ENCODE results near the gene CCDC60.

The CCDC60 gene

DNA sequence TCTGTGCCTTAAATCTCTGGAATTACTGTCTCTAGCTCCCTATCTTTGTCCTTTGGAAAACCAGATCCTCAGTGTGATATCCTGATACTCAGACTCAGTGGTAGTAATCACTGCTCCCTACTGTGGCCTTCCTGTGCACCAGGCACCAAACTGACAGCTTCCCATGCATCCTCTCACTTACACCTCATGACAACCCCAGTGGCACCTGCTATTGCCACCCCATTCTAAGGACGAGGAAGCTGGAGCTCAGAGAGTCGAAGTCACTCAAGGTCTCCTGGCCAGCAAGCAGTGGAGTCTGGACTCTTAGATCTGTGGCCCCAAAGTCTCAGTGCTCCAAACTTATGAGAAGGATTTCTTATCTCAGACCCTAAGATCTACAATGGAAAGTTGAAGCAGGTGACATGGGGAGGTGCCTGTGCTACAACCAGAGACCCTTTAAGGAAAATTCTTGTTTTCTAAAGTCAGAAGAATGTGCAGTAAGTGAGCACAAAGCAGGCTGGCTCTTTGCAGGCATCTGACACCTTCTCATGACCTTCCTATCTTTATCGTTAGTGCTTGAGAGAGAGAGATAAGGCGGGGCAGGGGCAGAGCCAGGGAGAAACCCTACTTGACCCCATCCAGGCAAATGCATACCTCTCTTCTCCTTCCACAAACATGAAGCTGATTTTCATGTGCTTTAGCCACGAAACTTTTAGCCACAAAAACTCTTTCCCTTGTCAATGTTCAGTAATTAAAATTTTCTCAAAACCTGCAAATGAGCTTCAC, 47.1 kb downstream of the CCDC60 start:
- no peak for DNase-seq (ENCODE audit: extremely low read depth in 1 of 2, low read depth in 1 of 2)

DNA sequence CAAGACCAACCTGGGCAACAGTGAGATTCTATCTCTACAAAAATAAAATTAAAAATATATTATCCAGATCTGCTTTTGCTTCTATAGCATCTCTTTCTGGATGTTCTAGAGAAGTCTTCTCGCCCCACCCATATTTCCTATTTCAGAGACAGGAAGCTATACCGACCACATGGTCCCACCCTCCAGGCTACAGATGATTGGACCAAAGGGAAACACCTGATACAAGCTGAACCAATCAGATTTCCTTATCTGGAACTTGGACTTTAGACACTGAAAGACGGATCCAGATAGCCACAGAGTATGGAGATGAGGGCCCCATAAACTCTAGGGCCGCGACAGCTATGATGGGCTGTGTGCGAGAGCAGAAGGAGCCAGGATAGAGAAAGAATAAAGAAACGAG, 48.7 kb downstream of the CCDC60 start:
- DNase-seq (ENCODE audit: extremely low read depth in 1 of 2, low read depth in 1 of 2) = no peak

DNA sequence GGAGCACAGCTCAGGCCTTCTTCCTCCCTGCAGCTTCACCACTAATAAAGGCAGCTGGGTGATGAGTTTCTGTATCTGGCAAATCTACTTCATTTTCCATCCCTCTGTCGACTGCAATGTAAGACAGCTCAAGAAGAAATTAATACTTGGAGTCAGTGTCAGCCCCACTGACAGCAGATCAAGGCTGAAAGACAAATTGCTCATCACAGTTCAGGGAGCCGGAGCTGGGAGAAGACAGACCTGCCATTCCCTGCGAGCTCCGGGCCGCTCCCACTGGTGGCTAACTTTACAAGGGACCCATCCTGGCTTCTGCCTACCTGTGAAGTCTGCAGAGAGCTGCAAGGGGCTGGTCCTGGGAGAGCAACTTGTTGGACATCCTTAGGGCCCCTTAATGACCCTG, 49.8 kb downstream of the CCDC60 start:
- DNase-seq (ENCODE audit: extremely low read depth in 1 of 2, low read depth in 1 of 2) = no peak

DNA sequence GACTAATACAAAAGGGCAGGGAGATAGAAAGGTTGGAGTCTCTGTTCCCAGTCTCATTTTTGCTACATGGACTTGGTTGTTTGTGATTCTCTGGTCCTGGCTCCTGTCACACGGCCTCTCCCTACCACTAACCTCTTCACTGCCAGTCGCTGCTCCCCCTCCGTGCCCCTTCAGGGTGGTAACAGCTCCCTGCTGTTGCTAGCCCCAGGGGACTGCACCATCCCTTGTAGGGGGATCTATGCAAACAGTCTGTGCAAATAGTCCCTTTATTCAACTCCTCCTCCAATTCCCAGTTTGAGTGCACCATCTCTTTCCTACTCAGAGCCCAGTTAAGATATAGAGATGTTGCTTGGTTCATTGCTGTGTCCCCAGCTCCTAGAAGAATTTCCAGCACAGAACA, 51.1 kb downstream of the CCDC60 start:
- DNase-seq (ENCODE audit: extremely low read depth in 1 of 2, low read depth in 1 of 2) = no peak

DNA sequence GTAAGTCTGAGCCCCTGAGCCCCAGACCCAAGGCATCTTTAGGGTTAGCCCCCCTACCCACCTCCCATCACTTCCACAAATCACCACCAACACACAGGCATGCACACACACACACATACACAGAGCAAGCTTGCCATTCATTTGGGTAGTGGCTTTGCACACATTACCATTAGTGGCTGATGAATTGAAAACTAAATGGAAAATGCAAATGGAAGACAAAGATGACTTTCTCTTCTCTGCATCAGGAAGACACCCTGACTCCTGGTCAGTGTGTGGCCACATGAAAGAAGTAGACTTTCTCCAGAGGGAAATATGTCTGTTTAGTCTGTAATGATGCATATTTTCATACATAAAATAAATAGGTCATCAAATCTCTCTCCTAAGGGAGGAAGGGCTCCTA, 55.2 kb downstream of the CCDC60 start:
- no peak for DNase-seq (ENCODE audit: extremely low read depth in 1 of 2, low read depth in 1 of 2)

DNA sequence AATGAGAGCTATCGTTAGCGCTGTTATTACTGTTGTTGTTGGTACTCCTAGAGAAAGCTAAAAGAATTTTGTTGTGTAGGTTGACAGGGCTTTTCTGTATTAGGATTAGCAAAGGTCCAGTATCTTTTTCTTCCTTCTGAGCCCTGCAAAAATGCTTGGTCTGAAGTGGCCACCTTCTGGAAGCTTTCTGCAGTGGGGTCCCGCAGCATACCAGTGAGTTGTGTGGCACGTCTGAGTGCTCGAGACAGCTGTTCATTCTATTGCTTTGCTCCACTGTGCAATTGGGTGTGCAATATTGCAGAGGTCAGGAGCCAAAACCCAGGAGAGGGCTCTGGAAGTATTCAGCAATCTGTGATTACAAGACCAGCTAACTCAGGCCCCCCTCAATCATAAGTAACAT, 57.1 kb downstream of the CCDC60 start:
- DNase-seq (ENCODE audit: extremely low read depth in 1 of 2, low read depth in 1 of 2) = no peak

DNA sequence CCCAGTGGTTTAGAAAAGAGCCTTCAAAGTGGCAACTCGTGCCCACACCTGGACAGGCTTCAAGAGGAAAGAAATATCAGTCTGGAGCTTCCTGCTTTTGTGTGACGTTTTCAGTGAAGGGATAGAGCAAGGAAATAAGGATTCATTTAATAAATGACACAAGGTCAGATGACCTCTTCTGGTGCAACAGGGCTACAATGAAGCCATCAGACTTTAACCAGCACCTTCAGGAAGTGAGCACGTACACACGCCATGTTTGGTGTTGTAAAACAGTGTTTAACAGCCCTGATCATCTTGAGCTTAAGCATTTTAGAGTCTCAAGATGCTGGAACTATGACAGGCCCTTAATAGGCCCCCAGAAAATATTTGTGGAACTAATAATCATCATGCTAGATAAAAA, 59.1 kb downstream of the CCDC60 start:
- DNase-seq (ENCODE audit: extremely low read depth in 1 of 2, low read depth in 1 of 2) = no peak

DNA sequence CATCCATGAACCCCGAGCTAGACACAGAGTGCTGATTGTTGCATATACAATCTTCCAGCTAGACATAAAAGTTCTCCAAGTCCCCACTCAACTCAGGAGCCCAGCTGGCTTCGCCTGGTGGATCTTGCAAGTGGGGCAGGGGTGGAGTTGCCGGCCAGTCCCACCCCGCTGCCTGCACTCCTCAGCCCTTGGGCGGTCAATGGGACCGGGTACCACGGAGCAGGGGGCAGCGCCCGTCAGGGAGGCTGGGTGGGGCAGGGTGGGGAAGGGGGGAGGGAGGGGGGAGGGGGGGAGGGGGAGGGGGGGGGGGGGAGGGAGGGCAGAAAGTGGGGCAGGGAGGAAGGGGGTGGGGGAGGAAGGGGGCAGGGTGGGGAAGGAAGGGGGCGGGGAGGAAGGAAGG, 63.0 kb downstream of the CCDC60 start:
- no peak for DNase-seq (ENCODE audit: extremely low read depth in 1 of 2, low read depth in 1 of 2)

DNA sequence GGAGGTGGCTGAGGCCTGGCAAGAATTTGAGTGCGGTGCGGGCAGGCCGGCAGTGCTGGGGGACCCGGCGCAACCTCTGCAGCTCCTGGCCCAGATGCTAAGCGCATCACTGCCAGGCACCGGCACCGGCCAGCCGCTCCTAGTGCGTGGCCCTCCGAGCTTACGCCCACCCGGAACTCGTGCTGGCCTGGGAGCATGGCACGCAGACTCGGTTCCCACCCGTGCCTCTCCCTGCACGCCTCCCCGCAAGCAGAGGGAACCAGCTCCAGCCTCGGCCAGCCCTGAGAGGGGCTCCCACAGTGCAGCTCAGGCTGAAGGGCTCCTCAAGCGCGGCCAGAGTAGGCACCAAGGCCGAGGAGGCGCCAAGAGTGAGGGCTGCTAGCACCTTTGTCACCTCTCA, 63.7 kb downstream of the CCDC60 start:
- no peak for DNase-seq (ENCODE audit: extremely low read depth in 1 of 2, low read depth in 1 of 2)

DNA sequence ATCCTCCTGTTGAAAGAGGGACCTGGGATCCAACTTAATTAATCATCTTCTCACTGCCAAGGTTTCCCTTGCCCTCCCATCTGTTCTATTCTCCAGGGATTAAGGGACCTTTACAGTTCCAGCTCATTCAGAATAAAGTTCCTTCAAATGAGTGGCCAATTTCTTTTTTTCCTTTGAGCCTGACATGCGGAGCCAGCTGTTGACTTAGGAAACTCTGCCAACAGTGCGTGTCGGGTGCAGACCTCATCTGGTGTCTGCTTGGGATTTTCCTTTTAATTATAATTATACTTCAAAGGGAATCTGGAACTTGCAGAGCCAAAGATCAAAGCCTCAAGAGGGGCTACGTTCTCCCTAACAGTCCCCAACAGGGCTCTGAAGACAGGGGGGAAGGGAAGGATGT, 64.8 kb downstream of the CCDC60 start:
- DNase-seq (ENCODE audit: extremely low read depth in 1 of 2, low read depth in 1 of 2) = no peak

DNA sequence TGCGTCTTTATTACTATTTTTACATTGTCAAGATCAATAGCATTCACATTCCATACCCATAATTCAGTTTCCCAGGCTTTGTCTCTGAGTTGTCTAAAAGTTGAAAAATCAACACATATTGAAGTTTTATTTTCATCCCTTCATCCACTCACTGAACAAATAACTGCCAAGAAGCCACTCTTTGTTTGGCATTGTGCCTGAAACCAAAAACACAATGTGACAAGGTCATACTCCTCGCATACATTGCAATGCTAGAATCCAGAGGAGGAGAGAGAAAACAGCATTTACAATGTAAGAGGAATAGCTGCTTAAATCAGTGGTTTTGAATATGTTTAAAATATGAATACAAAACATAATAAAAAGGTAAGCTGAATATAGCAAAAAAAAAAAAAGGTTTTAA, 71.8 kb downstream of the CCDC60 start:
- DNase-seq (ENCODE audit: extremely low read depth in 1 of 2, low read depth in 1 of 2) = no peak

DNA sequence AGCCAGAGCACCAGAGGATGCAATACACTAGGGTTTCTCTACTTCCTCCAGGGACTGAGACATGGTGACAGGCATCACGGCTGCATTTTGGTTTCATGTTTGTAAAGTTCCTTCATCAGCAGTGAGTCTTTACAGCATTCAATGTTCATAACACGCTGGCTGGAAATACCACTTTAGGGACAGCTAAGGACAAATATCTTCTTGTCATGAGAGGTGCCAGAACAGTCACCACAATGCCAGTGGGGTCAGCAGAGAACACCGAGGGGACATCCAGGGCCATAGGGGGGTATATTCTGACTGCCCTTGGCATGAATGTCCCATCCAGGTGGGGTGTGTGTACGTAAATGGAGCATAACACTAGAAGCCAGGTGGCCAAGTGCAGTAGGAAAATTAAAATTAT, 72.3 kb downstream of the CCDC60 start:
- no peak for DNase-seq (ENCODE audit: extremely low read depth in 1 of 2, low read depth in 1 of 2)

DNA sequence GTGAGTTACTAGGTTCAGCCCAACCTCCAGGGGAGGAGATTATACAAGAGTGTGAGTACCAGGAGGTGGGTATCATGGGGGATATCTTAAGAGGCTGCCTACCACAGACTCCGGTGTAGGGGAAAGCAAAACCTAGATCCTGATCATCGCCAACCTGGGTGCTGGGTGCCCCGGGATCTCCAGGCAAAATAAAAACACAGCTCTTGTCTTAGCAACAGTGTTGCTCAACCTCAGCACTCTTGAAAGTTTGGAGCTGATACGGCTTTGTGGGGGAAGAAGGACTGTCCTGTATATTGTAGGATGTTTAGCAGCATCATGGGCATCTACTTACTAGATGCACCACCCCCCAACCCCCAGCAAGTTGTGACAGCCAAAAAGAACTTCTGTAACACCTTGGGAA, 74.5 kb downstream of the CCDC60 start:
- DNase-seq (ENCODE audit: extremely low read depth in 1 of 2, low read depth in 1 of 2) = no peak

DNA sequence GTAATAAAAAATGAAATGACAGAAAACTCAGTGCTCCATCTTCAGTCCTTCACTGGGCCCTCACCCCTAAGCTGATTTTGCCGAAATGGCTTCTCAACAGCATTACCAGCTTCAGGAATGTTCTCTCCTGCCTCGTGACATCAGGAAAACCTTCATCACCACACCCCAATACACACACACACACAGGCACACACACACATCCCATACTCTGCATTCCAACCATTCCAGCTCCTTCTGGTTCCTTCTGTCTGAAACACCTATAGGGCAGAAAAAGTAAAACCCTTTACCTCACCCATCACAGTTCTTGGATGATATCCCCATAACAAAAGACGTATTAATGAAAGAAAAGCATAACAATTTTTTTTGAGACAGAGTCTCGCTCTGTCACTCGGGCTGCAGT, 75.9 kb downstream of the CCDC60 start:
- no peak for DNase-seq (ENCODE audit: extremely low read depth in 1 of 2, low read depth in 1 of 2)

DNA sequence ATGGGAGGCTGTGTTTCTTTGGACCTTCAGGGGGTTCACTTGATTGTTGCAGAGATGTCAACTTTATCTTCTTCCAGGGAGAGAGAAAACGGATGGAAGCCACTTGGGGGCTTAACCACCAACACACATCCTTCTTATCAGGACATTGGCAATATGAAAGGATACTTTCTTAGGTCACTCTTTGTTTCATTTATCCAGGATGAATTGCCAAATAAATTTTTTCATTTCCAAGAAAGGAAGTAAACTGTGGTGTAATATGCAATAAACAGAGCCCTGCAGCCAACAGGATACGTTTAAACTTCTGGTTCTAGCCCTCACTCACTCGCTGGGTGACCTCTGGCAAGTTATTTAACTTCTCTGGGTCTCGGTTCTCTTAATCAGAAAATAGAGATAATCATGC, 77.8 kb downstream of the CCDC60 start:
- DNase-seq (ENCODE audit: extremely low read depth in 1 of 2, low read depth in 1 of 2) = no peak

DNA sequence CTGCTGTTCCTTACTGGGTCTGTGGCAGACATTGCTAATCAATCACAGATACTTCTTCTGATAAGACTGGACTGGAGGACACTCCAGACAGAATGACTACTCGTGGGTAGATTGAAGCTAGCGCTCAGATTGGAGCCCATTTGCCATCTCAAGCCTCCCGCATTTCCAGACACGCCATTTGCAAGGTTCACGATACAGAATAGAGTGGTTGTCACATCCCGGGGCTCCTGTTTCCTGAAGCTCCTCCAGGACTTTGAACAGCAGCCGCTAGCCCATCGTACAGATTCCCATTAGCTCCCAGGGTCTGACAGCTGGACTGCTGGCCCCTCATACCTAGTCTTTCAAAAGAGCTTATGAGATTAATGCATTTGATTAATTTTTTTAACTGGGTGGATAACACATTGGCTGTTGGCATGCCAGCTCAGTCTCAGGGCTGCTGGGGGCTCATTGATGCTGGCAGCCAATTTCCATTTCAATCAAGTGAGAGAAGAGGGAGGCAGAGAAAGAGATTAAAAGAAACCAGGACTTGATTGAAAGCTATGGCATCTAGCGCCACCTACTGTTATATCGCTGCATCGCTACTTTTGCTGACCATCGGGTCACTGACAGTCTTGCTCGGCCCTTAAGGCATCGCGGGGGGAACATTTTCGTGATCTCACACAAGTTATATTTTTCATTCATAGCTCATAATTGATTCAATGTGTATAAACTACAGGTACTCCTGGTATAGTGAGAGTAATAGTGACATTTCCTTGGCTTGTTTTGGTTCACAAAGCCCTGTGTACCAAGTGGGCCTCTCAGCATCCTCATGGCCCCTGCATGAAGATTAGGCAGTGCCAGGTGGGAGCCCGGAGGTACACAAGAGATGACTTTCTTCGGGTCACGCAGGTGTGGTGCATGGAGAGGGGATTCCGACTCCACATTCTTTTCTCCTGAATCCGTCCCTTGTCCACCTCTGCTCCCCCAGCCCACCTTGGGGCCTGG, 78.6 kb downstream of the CCDC60 start:
- no peak for DNase-seq (ENCODE audit: extremely low read depth in 1 of 2, low read depth in 1 of 2)

DNA sequence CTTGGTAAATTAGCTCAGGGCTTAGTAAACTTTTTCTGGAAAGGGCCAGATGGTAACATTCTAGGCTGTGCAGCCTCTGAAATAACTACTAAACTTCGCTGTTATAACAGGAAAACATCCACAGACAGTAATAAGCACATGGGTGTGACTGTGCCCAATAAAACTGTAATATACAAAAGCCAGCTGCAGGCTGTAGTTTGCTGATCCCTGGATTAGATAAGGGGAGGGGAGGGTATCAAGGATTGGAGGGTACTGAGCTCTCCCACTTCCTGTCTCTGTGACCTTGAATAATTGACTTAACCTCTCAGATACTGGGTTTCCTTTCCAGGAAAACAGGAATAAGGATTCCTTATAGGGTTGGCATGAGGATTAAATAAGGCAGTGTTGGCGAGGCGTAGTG, 81.2 kb downstream of the CCDC60 start:
- DNase-seq (ENCODE audit: extremely low read depth in 1 of 2, low read depth in 1 of 2) = no peak

DNA sequence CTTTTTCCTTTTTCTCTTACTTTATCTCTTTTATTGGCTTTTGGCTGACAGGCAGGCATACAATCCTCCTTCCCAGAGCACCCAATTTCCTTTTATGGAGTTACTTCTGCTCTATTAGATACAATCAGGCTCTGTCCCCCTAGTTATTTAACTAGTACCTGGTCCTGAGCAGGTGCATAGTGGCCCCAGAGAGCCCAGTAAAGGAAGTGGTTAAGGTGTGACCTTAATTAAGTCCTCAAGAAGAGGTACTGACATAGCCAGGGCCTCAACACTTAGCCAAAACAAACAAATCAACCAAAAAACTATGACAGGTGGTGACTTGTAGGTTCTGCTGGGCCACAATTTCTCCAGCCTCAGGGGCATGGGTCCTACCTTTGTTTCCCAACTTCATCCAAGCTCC, 82.9 kb downstream of the CCDC60 start:
- no peak for DNase-seq (ENCODE audit: extremely low read depth in 1 of 2, low read depth in 1 of 2)

DNA sequence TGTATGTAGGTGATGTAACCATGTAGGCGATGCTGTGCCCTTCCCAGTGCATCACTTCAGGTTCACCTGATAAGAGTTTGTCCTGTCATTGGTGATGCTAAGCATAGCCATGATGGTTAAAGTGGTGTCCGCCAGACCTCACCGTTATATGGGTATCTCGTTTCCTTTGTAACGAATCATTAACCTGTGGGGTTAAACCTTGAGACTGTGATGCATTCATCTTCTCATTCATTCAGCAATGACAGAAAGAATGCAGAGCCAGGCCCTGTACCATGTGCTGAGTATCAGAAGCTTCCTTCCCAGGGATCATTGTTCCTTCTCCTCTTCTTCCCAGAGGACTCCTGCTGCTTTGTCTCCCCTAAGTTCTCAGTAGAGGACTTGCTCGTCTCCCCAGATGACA, 84.9 kb downstream of the CCDC60 start:
- no peak for DNase-seq (ENCODE audit: extremely low read depth in 1 of 2, low read depth in 1 of 2)

DNA sequence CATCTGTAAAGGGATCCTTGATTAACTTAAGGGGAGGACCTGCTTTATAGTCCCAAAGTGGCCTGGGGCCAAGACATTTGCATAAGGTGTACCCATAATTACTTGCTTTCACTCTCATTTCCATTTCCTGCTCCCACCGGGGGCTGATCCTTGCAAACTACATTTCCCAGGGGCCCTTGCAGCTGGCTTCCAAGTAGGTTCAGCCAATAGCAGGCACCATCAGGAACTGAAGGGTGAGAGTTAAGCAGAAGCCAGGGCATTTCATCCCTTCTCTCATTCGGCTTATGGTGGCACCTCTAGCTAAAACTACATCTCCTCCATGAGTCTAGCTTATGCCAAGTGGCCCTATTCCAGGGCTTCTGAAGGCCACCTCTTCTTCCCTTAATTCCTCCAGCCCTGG, 88.8 kb downstream of the CCDC60 start:
- DNase-seq (ENCODE audit: extremely low read depth in 1 of 2, low read depth in 1 of 2) = no peak

DNA sequence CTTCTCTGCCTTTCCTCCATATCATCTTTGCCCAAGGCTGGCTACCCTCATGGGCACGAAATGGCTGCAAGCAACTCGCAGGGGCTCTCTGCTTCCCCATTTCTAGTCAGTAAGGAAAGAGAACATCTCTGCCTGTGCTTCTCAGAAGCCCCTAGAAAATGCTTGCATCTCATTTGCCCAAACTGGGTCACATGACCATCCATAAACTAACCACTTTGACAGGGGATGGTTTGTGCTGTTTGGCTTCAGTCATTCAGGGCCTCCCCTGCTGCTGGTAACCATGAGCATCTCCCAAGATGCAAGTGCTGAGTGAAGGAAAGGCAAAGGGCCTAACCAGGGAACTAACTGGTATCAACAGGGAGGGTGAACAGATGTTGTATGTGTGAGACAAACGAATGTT, 91.1 kb downstream of the CCDC60 start:
- no peak for DNase-seq (ENCODE audit: extremely low read depth in 1 of 2, low read depth in 1 of 2)

DNA sequence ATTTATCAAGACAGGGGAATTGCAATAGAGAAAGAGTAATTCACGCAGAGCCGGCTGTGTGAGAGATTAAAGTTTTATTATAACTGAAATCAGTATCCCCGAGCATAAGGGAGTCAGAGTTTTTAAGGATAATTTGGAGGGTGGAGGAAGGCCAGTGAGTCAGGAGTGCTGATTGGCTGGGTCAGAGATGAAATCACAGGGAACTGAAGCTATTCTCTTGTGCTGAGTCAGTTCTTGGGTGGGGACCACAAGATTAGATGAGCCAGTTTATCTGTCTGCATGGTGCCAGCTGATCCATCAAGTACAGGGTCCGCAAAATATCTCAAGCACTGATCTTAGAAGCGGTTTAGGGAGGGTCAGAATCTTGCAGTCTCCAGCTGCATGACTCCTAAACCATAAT, 96.6 kb downstream of the CCDC60 start:
- no peak for DNase-seq (ENCODE audit: extremely low read depth in 1 of 2, low read depth in 1 of 2)
